Effector CD8-positive, alpha-beta T cell (primary cell): ENCODE data around the gene SEPTIN12.
"Not testable (repeated sequence)": the region's sequence is repeated elsewhere in the genome, so short reads cannot be mapped to it uniquely, and the experiment has no call there.

Experiments
- DNase-seq: peaks from one replicate; lab custom pipeline; 2025; lab: John Stamatoyannopoulos, UW

Gene SEPTIN12

GRCh38 chr16:4802659-4803287, 14.6 kb upstream of the SEPTIN12 start:
- DNase-seq, result peak; percentile 75

GRCh38 chr16:4801962-4802658, 14.0 kb upstream of the SEPTIN12 start, which contains the start of gene ROGDI:
Gene ROGDI (minus strand): TSS chr16:4802633. CDS start chr16:4802571, 62 bp downstream.
- DNase-seq, result peak; percentile 72

- DNase-seq, result no peak
Observed at GRCh38 chr16:4801051-4801961, 13.2 kb upstream of the SEPTIN12 start.

GRCh38 chr16:4800290-4801041, 12.3 kb upstream of the SEPTIN12 start:
- no peak for DNase-seq

GRCh38 chr16:4799171-4799855, 11.2 kb upstream of the SEPTIN12 start:
- DNase-seq, result no peak

GRCh38 chr16:4798456-4798855, 10.3 kb upstream of the SEPTIN12 start:
- no peak for DNase-seq

DNA sequence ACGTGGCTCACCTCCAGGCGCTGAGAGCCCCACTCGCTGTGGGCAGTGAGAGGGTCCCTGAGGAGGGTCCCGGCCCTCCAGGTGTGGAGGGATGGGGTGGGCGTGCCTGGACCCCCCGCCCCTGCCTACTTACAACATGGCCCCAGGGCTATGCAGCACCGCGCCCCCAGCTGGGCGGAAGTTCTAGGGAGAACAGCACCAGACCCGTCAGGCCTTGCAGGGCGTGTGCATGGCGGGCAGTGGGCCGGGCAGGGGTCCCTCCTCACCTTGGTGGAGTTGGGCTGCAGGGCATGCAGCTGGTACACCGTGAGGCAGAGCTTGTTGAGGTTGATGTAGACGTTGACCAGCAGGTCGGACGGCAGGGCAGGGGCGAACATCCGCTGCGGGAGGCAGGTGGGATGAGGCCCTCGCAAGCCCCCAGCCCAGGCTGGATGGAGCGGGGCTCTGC, 9.7 kb upstream of the SEPTIN12 start:
- DNase-seq, result no peak

DNA sequence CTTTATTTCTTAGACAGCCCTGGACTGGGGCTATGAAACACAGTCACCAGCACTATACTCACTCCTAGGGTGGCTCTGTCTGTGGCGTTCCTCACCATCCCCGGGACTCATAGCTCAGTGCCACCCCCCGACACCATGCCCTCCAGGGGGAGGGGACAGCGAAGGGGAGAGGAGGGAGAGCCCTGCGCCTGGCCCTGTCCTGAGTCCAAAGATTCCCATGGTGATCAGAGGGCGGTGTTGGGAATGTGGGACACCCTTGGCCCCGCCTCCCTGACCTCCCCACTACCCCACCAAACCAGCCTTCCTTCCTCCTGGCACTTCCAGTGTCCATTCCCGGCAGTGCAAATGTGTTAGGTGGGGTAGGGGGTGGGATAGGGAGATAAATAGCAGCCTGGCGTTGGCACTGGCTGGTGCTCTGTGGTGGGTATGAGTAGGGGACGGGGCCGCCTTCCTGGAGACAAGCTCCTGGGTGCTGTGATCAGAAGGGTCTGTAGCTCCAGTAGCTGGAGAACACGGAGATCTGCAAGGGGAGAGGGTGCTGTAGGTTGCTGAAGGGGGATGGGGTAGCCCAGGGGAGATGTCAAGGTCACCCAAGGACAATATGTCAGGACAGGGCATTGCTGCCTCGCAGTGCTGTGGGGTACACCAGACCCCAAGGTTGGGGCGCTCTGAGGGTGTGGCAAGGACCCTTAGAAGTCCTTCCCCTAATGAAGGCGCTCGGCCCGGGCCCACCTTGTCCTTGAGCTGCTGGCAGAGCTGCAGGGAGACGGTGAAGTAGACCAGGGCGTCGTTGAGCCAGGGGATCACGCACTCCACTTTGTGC, 9.0 kb upstream of the SEPTIN12 start:
- DNase-seq, result no peak

DNA sequence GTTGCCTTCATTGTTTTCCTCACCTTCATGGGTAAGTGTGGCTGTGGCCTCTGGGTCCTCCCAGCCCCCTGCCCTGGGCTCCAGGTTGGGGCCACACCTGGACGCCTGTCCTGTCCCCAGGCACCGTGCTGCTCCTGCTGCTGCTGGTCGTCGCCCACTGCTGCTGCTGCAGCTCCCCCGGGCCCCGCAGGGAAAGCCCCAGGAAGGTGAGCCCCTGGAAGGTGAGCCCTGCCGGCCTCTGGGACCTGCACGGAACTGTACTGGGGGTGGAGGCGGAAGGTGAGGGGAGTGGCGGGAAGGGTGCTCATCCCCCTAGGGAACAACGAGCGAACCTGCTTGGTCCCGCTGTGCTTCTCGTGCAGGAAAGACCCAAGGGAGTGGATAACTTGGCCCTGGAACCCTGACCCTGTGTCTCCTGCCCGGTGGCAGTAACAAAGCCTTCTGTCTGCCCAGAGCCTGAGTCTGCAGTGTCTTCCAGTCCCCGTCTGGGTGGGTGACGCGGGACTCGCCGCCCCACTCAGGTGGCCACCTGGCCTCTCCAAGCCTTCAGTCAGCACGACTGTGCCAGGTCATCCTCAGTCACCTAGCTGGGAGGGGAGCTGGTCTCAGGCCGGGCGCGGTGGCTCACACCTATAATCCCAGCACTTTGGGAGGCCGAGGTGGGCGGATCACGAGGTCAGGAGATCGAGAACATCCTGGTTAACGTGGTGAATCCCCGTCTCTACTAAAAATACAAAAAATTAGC, 7.9 kb upstream of the SEPTIN12 start:
- DNase-seq, result no peak

DNA sequence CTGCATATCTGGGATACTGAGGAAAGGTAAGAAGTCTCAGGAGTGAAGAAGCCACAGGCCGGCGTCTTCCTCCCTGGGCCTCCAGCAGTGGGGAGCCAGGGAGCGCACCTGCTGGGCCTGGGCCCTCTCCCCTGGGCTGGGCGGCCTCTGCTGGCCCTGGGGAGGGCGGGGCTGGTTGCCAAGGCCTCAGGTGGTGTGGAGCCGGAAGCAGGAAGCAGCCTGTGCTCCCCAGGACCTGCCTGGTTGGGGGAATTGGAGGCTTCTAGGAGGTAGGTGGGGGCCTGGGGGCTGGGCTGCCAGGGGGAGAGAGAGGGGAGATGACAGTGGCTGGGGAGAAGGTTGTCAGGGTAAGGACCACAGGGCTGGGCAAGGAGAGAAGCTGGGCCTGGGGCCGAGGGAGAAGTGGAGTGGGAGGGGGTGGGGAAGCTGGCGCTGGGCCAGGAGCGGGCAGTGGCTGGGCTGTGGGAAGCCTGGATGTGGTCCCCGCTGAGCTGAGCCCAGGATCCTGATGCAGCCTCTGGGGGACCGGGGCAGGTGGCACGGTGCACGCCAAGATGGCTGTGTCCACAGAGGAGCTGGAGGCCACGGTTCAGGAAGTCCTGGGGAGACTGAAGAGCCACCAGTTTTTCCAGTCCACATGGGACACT, 7.2 kb upstream of the SEPTIN12 start, which contains the start of gene SMIM22:
SMIM22 (plus strand) TSS at position 189 of the 647 bp plus-strand sequence; CDS start at position 555, 366 bp downstream.
- no peak for DNase-seq

DNA sequence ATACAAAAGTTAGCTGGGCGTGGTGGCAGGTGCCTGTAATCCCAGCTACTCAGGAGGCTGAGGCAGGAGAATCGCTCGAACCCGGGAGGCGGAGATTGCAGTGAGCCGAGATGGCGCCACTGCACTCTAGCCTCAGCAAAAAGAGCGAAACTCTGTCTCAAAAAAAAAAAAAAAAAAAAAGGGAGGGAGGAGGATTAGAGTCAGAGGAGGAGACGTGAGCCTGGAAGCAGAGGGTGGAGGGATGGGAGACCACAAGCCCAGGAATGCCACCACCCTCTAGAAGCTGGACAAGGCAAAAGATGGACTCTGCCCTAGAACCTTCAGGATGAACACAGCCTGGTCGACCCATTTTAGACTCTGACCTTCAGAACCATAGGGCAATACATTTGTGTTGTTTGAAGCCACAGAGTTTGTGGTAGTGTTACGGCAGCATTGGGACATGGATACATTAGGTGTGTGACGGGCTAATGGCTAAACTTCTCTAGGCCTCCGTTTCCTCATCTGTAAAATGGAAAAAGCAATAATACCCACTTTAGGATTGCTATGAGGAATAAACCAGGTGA, 4.9 kb upstream of the SEPTIN12 start:
- no peak for DNase-seq

DNA sequence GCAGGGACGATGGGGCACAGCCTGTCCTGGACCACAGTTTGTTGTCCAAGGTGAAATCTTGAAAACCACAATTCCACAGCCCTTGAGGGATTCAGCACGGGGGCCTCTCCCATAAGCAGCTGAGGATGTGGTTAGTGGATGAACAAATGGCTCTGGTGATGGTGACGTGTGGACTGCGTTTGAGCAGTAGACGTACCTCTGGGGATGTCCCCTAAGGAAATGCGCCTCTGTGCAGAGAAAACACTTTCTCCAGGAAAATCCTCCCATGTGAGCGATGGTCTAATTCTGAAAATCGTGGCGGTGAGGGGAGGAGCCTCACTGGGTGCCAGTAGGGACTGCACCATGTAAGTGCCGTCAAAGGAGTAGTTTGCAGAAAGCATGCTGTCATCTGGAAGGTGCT, 2.7 kb upstream of the SEPTIN12 start:
- DNase-seq, result no peak

- DNase-seq, result no peak
Observed at GRCh38 chr16:4790261-4790660, 2.1 kb upstream of the SEPTIN12 start.

DNA sequence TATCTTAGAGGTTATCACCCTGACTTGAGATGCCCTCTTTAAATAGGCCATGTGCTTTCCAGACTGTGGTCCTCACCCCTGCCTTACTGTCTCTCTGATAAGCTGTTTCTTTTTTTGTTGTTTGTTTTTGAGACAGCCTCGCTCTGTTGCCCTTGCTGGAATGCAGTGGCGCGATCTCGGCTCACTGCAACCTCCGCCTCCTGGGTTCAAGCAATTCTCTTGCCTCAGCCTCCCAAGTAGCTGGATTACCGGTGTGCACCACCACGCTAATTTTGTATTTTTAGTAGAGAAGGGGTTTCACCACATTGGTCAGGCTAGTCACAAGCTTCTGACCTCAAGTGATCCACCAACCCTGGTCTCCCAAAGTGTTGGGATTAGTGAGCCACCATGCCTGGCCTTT, 765 bp upstream of the SEPTIN12 start:
- no peak for DNase-seq

DNA sequence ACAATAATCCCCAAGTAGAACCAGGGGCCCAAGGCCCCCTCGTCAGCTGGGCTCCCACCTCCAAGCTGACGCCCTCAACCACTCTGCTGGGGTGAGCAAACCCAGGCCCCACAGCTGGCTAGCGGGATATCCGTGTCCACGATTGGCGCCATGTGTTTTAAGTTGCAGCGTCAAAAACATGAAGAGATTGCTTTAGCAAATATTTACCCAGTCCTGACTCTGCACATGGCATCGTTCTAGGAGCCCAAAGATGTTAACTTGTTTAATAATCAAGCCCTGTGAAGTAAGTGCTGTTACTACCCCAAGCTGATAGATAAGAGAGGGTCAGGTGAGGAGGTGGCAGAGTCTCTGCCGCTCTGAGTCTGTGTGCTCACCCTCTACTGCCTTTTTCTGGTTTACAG, 344 bp upstream of the SEPTIN12 start:
- DNase-seq, result no peak

DNA sequence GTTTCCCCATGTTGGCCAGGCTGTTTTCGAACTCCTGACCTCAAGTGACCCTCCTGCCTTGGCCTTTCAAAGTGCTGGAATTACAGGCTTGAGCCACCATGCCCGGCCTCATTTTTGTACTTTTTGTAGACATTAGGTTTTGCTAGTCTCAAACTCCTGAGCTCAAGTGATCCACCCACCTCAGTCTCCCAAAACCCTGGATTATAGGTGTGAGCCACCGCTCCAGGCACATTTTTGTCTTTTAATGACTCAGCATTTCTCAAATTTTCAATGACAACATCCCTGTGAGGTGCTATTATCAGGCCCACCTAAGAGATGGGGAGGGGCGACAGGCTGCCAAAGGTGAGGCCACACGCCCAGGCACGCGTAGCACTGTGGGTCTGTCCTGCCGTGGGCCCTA, 1.1 kb downstream of the SEPTIN12 start:
- DNase-seq, result no peak

- no peak for DNase-seq
Observed at GRCh38 chr16:4785758-4786433, 2.2 kb downstream of the SEPTIN12 start.

DNA sequence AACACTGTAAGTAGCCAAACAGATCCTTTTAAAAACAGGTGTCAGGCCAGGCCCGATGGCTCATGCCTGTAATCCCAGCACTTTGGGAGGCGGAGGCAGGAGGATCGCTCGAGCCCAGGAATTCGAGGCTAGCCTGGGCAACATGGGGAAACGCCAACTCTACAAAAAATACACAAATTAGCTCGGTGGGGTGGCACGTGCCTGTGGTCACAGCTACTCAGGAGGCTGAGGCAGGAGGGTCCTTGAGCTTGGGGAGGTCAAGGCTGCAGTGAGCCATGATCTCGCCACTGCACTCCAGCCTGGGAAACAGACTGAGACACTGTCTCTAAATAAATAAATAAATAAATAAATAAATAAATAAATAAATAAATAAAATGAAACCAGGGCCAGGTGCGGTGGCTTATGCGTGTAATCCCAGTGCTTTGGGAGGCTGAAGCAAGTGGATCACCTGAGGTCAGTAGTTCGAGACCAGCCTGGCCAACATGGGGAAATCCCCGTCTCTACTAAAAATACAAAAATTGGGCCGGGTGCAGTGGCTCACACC, 3.6 kb downstream of the SEPTIN12 start:
- DNase-seq, result not testable (repeated sequence)
